8988T (cell line): ENCODE data around the gene CASTOR2.
"Not testable (repeated sequence)": the region's sequence is repeated elsewhere in the genome, so short reads cannot be mapped to it uniquely, and the experiment has no call there.

Source experiments
- DNase-seq: peaks from one replicate; pipeline ENCODE4 v3.0.0; 2011

Gene CASTOR2

DNA sequence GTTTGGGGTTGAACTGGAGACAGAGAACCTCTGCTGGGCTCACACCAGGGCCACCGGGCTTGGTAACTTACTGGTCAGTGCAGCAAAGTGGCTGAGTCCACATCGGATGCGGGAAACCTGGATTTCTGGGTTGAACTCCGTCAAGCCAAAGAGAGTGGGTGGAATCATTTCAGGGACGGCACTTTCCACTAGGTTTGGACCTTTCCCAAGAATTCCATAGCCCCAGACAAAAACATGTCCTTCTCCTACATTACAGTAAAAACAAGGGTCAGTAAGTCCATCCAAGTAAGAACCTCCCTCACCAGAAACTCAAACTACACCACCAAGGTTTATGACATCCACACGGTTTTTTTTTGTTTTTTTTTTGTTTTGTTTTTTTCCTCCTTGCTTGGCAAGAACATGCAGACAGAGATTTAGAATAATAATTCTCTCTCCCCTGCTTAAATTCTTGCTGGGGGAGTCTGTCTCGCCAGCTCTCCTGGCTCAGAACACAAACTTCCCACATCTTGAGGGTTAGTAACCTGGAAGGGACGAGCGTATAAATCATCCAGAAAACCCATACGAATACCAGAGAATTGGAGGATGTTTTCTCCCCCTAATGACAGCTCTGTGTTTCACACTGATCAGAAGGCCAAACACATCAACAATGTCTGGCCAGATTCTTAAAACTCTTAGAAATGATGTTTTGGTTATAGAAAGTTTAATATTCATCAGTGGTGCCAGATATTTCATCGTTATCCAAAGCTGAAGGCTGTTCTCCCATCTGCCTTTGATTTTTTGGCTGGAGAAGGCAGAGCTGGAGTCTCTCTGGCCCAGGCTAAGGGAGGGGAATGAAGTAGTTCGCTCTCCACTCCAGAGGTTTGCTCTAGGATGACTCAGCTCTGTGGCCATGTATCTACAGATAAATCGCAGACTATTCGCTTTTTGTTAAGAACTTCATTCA is 91.6 kb downstream of the CASTOR2 start:
- no peak for DNase-seq

GRCh38 chr7:75058406-75058805 is 93.9 kb downstream of the CASTOR2 start:
- DNase-seq, result no peak

DNA sequence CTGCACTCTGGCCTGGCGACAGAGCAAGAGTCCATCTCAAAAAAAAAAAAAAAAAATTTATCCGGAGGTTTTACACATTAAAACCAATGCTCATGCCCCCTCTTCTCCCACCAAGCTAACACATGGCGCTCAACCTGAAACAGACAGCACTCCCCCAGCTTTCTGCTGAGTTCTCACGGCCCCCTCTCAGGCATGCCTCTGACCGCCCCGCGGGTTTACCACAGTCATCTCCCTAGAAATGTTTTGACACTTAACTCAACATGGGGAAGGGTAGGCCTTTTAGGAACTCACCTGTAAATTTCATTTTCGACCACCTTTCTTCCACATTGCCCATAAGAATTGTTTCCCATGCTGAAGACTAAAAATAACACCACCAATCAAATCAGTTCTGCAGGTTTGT is 99.8 kb downstream of the CASTOR2 start:
- no peak for DNase-seq

DNA sequence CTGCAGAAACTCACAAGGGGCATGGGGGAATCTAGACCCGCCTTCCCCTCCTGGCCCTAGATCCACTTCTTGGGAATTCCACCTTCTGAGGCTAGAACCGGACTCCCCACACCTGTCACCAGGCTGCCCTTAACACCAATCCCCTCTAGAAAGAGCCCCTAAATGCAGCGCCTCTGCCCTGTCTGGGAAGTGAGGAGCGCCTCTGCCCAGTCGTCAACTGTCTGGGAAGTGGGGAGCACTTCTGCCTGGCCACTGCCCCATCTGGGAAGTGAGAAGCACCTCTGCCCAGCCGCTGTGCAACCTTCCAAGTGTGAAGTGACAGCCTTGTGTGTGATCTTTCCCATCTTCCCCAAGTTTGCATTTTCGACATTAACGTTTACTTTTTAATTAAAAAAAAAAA is 100.3 kb downstream of the CASTOR2 start:
- DNase-seq, result no peak

DNA sequence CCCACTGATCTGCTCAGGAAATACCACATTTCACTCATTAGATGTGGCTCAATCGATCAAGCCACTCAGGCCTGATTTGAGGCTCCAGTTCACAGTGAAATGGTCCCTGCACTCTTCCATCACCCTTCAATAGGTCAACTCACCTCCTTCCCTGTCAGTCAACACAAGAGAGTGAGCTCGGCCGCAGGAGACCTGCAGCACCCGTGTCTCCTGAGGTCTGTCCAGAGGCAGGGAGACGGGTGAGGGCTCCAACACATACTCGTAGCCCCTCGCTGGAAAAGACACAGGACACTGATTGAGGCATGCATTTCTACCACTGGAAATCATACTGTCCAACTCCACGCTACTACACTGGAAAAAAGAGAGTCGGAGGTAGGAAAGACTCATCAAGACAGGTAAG is 102.0 kb downstream of the CASTOR2 start:
- DNase-seq, result no peak

- DNase-seq, result no peak
Measured at GRCh38 chr7:75072981-75073283, 108.4 kb downstream of the CASTOR2 start.

- not testable (repeated sequence) for DNase-seq
Measured at GRCh38 chr7:75074262-75074641, 109.7 kb downstream of the CASTOR2 start.
